ENCODE data around the gene GPR75. TPM values are rescaled to one million over a fixed set of nuclear protein-coding genes. Genes with fewer than 3 reads are reported as not detected.

The GPR75 gene
- total and polyA plus RNA-seq, 2 donors = 0.81 to 2.7 TPM

DNA sequence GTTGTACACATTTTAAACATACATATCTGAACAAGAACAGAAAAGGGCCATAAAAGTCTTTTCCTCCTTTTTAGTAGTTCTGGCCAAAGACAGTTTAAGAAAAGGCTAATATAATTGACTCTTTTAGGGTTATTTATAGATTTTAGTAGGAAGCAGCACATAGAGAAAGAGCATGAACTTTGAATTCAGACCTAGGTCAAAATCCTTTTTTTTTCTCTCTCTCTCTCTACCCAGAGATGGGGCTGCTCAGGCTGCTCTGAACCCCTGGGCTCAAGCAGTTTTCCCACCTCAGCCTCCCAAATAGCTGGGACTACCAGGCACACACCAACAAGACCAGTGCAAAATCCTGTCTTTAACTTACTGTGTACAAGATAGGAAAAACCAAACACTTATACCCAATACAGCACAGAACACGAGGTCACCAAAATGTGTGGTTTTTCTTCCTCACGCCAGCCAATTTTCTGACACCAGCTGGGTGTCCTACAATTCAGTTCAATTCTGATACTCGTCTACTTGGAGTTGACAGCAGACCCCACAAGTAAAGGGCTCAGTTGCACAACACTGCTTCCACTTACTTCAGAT lies 40.8 kb downstream of the GPR75 start:
- Histone ChIP-seq H3K4me1 (ENCODE audit: insufficient read depth) (no peaks in the 10 kb centered on the region), H3K36me3 (ENCODE audit: insufficient read depth) (peaks cover 3% of the 10 kb centered on the region), H3K27ac (ENCODE audit: low read depth) (no peak overlapping the region), H3K4me3 (ENCODE audit: low read depth, low read length) (no peak overlapping the region)
- WGBS = 85% methylated on average over 3 of the region's 3 CpGs
- DNase-seq (ENCODE audit: extremely low spot score) = no peak

- peaks cover 7% of the 10 kb centered on the region for H3K36me3 ChIP-seq (ENCODE audit: insufficient read depth)
- no peaks in the 10 kb centered on the region for H3K4me1 ChIP-seq (ENCODE audit: insufficient read depth)
- no peak overlapping the region for H3K4me3 ChIP-seq (ENCODE audit: low read depth, low read length)
- no peak for DNase-seq (ENCODE audit: extremely low spot score)
- H3K27ac ChIP-seq (ENCODE audit: low read depth) = no peak overlapping the region
Measured at GRCh38 chr2:53813151-53813550, 46.6 kb downstream of the GPR75 start.

GRCh38 chr2:53811601-53812000 lies 48.2 kb downstream of the GPR75 start:
- H3K36me3 ChIP-seq (ENCODE audit: insufficient read depth) = peaks cover 4% of the 10 kb centered on the region
- H3K27ac ChIP-seq (ENCODE audit: low read depth) = no peak overlapping the region
- no peaks in the 10 kb centered on the region for H3K4me1 ChIP-seq (ENCODE audit: insufficient read depth)
- 96% methylated on average over 3 of the region's 3 CpGs for WGBS
- H3K4me3 ChIP-seq (ENCODE audit: low read depth, low read length) = no peak overlapping the region
- DNase-seq (ENCODE audit: extremely low spot score) = no peak

Small RNAs within 50 kb of the gene (small RNA-seq; reads per million reads assigned to genes)
- gene MIR3682 = not detected

Other genes starting within 250 kb of the GPR75 start
- gene CHAC2, start 92.2 kb downstream of the GPR75 start, total RNA-seq = 2.3 TPM
- gene CHAC2, start 92.2 kb downstream of the GPR75 start, polyA plus RNA-seq = 1.4 TPM
- gene ASB3, start 73.0 kb downstream of the GPR75 start, total RNA-seq = 51.2 TPM
- 9.0 TPM for gene ASB3, start 73.0 kb downstream of the GPR75 start, polyA plus RNA-seq
- 97.7 TPM for gene ERLEC1, start 72.9 kb downstream of the GPR75 start, total RNA-seq
- 49.7 TPM for gene ERLEC1, start 72.9 kb downstream of the GPR75 start, polyA plus RNA-seq
- gene PSME4, start 111.0 kb upstream of the GPR75 start, total RNA-seq = 100 TPM
- 19.6 TPM for gene PSME4, start 111.0 kb upstream of the GPR75 start, polyA plus RNA-seq

Data from urinary bladder (tissue), 4 donors.